Astrocyte of the spinal cord (primary cell): Measurements from ENCODE around the gene LHFPL6.
A peak's percentile ranks its signal among the peaks of the same experiment; 100 is the strongest.

ENCODE experiments used
- DNase-seq: peaks from one replicate; pipeline ENCODE4 v3.0.0; 2011; ENCODE audit warnings: low read depth, low spot score
- H3K4me3 ChIP-seq: 2 replicates; pipeline ENCODE4 v1.5.1; 2011; ENCODE audit warnings: low read depth, mild to moderate bottlenecking, low read length, moderate library complexity
- in situ Hi-C: cut with HindIII; loops from 2 replicates; pipeline ENCODE4 v1.10.0; 2017; ENCODE audit warnings: low sequenced_read_pairs
- TF ChIP-seq, protein P1 (sequence below): IDR thresholded peaks from 2 replicates; pipeline ENCODE4 v1.5.1; 2012; ENCODE audit warnings: low read depth, mild to moderate bottlenecking, low read length, inconsistent platforms

LHFPL6 gene

DNA sequence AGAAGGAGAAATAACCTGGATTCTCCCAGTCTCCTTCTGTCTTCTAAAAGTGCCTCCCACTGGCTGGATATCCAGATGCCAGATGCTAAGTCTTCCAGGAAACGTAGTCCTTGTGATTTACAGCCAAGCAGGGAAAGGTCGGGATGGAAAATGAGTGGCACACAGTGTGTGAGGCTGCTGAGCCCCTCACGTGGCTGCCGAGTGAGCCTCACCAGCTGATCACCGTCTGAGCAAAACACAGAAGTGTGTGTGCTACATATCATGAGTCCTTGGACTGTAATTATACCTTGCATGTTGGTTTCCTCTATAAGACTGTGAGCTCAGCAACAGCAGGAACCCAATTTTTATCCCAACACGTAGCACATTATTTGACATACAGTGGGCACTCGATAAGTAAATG lies 15.1 kb downstream of the LHFPL6 start:
- H3K4me3 ChIP-seq, result no peak overlapping the region
- in situ Hi-C loops, result no loop called here
- TF ChIP-seq, protein P1, sequence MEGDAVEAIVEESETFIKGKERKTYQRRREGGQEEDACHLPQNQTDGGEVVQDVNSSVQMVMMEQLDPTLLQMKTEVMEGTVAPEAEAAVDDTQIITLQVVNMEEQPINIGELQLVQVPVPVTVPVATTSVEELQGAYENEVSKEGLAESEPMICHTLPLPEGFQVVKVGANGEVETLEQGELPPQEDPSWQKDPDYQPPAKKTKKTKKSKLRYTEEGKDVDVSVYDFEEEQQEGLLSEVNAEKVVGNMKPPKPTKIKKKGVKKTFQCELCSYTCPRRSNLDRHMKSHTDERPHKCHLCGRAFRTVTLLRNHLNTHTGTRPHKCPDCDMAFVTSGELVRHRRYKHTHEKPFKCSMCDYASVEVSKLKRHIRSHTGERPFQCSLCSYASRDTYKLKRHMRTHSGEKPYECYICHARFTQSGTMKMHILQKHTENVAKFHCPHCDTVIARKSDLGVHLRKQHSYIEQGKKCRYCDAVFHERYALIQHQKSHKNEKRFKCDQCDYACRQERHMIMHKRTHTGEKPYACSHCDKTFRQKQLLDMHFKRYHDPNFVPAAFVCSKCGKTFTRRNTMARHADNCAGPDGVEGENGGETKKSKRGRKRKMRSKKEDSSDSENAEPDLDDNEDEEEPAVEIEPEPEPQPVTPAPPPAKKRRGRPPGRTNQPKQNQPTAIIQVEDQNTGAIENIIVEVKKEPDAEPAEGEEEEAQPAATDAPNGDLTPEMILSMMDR, result no peak
- DNase-seq, result no peak

DNA sequence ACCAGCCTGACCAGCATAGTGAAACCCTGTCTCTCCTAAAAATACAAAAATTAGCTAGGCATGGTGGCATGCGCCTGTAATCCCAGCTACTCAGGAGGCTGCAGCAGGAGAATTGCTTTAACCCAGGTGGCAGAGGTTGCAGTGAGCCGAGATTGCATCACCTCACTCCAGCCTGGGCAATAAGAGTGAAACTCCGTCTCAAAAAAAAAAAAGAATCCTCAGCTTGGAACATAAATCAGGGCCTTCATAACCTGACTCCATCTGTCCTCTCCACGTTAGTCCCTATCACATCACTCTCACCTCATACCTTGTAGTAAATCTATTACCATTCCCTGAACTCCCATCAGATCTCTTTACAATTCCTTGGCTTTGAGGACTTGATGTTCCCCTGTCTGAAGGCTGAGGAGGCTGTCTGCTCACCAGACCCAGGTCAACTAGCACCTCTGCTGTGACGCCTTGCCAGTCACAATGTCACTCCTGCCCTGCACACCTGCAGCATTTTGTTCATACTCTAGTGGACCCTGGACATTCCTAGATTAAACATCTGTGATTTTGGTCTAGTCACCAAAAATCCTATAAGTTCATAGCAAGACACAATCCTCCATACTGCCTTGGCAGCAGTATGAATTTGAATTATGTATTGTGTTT lies 15.9 kb downstream of the LHFPL6 start:
- TF ChIP-seq, protein P1, result no peak
- H3K4me3 ChIP-seq, result no peak overlapping the region
- in situ Hi-C loops, result no loop called here
- DNase-seq, result no peak

GRCh38 chr13:39586151-39586550 lies 16.8 kb downstream of the LHFPL6 start:
- no peak for DNase-seq
- H3K4me3 ChIP-seq, result no peak overlapping the region
- TF ChIP-seq, protein P1, result no peak
- in situ Hi-C loops, result no loop called here

DNA sequence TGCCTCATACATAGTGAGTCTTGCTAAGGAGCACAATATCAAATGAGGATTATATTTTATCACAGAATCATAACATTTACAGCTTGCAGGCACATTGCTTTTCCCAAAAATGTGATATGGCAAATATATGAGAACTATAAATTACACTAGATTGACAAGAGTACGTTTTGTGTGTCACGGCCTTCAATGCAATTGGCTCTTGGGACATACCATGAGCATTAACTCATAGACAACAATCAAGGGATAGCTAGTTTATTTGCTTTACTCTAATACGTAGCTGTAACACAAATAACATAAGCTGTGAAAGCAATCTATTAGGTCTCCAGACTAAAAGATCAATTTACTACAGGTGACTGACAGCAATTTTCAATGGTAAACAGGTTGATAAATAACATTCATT lies 17.8 kb downstream of the LHFPL6 start:
- in situ Hi-C loops, result no loop called here
- no peak for DNase-seq
- no peak overlapping the region for H3K4me3 ChIP-seq
- TF ChIP-seq, protein P1, result no peak

DNA sequence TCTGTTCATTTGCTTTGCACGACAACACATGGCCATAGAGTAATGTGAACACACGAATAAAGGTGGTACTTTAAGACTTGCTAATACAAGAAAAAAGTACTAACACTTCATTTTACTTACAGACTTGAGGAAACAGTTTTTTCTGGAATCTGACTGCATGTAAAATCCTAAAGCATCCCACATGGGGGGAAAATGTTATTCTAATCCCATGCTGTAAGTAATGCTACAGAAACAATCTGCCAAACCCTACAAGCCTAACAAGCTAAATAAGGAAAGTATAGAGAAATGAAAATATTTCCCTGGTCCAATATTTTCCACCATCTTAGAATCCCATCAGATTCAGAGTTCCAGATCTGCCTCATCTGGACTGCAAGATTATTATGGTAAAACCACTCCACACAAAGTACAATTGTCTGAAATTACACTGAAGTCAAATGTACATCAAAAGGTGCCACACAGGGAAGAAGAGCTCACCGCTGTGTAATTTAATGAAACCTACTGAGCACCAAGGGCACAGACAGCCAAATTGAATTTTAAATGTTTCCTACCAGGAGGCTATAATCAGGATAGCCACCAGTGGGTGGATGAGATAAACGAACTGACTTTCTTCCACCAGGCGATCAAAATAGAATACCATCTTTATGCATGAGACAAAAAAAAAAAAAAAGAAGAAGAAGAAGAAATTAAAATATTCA lies 22.0 kb downstream of the LHFPL6 start:
- in situ Hi-C loops, result no loop called here
- no peak for DNase-seq
- H3K4me3 ChIP-seq, result no peak overlapping the region
- TF ChIP-seq, protein P1, result no peak

GRCh38 chr13:39578821-39579291 lies 24.1 kb downstream of the LHFPL6 start:
- in situ Hi-C loops, result no loop called here
- no peak overlapping the region for H3K4me3 ChIP-seq
- peak; percentile 50 for DNase-seq
- TF ChIP-seq, protein P1, result no peak
